HepG2 (cell line): ENCODE measurements around the gene GDF7. TPM values are rescaled to one million over a fixed set of nuclear protein-coding genes. Genes with fewer than 3 reads are reported as not detected.

Experiments used
- CEBPZ ChIP-seq: IDR thresholded peaks from 2 replicates; pipeline ENCODE4 v1.6.1; 2012; ENCODE audit warnings: low read length, improper control_type of control experiment
- FOXK2 ChIP-seq: fragments of 450-650 bp; IDR thresholded peaks from 2 replicates; pipeline ENCODE4 v1.6.1; 2016
- GTF2F1 ChIP-seq: fragments of 150-350 bp; IDR thresholded peaks from 2 replicates; pipeline ENCODE4 v1.6.1; 2014; ENCODE audit warnings: low read length
- MXD3 ChIP-seq: IDR thresholded peaks from 2 replicates; pipeline ENCODE4 v1.6.1; 2016; ENCODE audit warnings: mild to moderate bottlenecking, missing biosample characterization, missing genetic modification reagents
- NCOR1 ChIP-seq: fragments of 200-600 bp; sonication (generic); IDR thresholded peaks from 2 replicates; pipeline ENCODE4 v1.7.0; 2017; ENCODE audit warnings: antibody characterized with exemption, low read length, borderline replicate concordance
- PRDM15 ChIP-seq: sonication (generic); formaldehyde crosslinking; IDR thresholded peaks from 2 replicates; pipeline ENCODE4 v1.4.0; 2020; ENCODE audit warnings: missing genetic modification reagents
- RFX3 ChIP-seq: IDR thresholded peaks from 2 replicates; pipeline ENCODE4 v1.6.1; 2016; ENCODE audit warnings: missing biosample characterization, missing genetic modification reagents
- SAFB2 ChIP-seq: sonication (generic); formaldehyde crosslinking; IDR thresholded peaks from 2 replicates; pipeline ENCODE4 v1.5.1; 2020; ENCODE audit warnings: missing genetic modification reagents, low read depth, mild to moderate bottlenecking, borderline replicate concordance
- SRF ChIP-seq: IDR thresholded peaks from 2 replicates; pipeline ENCODE4 v1.6.1; 2011; ENCODE audit warnings: mild to moderate bottlenecking, low read depth, low read length, moderate library complexity
- TRAFD1 ChIP-seq: sonication (generic); formaldehyde crosslinking; IDR thresholded peaks from 2 replicates; pipeline ENCODE4 v1.5.1; 2020; ENCODE audit warnings: missing genetic modification reagents, mild to moderate bottlenecking, borderline replicate concordance
- ZBTB25 ChIP-seq: IDR thresholded peaks from 2 replicates; pipeline ENCODE4 v1.6.1; 2018; ENCODE audit warnings: missing genetic modification reagents
- ZC3H4 ChIP-seq: sonication (generic); formaldehyde crosslinking; IDR thresholded peaks from 2 replicates; pipeline ENCODE4 v1.4.0; 2020; ENCODE audit warnings: missing genetic modification reagents, borderline replicate concordance
- ZNF101 ChIP-seq: sonication (generic); formaldehyde crosslinking; IDR thresholded peaks from 2 replicates; pipeline ENCODE4 v1.4.0; 2020; ENCODE audit warnings: mild to moderate bottlenecking, low read depth, missing genetic modification reagents, borderline replicate concordance
- ZNF264 ChIP-seq: sonication (generic); formaldehyde crosslinking; IDR thresholded peaks from 2 replicates; pipeline ENCODE4 v1.4.0; 2020; ENCODE audit warnings: missing genetic modification reagents
- ZNF274 ChIP-seq: sonication (generic); formaldehyde crosslinking; IDR thresholded peaks from 2 replicates; pipeline ENCODE4 v1.5.1; 2020; ENCODE audit warnings: mild to moderate bottlenecking, missing genetic modification reagents
- ZNF563 ChIP-seq: sonication (generic); formaldehyde crosslinking; IDR thresholded peaks from 2 replicates; pipeline ENCODE4 v1.8.0; 2022; ENCODE audit warnings: mild to moderate bottlenecking, moderate library complexity, missing genetic modification reagents
- ZNF567 ChIP-seq: sonication (generic); formaldehyde crosslinking; IDR thresholded peaks from 2 replicates; pipeline ENCODE4 v1.8.1; 2023; ENCODE audit warnings: mild to moderate bottlenecking, missing genetic modification reagents, borderline replicate concordance
- ZNF816 ChIP-seq: sonication (generic); formaldehyde crosslinking; IDR thresholded peaks from 2 replicates; pipeline ENCODE4 v1.8.0; 2022; ENCODE audit warnings: missing genetic modification reagents, mild to moderate bottlenecking, borderline replicate concordance
- ZSCAN30 ChIP-seq: sonication (generic); formaldehyde crosslinking; IDR thresholded peaks from 2 replicates; pipeline ENCODE4 v1.5.0; 2020; ENCODE audit warnings: mild to moderate bottlenecking, missing genetic modification reagents
- polyA plus RNA-seq, 8 experiments: library from polyadenylated mRNA; depleted of rRNA in 3 of 8; stranded (reverse) in 7 of 8; unstranded in 1 of 8; fragments of >200 nt; fragmentation: Illumina TruSeq in 4 of 8; extraction: Trizol in 4 of 8; gene quantifications; 2 replicates each; pipeline versions ENCODE4 v1.2.1 to v1.2.3, GENCODE V29; 2011 to 2016; ENCODE audit warnings: low read depth in 4 of 8, missing spikeins in 1 of 8, mixed read lengths in 1 of 8; ENCODE audit not compliant: insufficient read depth in 1 of 8
- total RNA-seq, 5 experiments: library from RNA; depleted of rRNA; stranded (reverse); fragments of >200 nt; fragmentation: Illumina TruSeq; extraction: Trizol; gene quantifications; 2 replicates each; pipeline ENCODE4 v1.2.3, GENCODE V29; 2016; ENCODE audit warnings: low read depth in 1 of 5

The GDF7 gene
- total and polyA plus RNA-seq, 2 of the 13 experiments (the other 11 are each of a cell fraction or from before 2014, with no cell fraction given): 1.6 to 15.0 TPM

- TF ChIP-seq CEBPZ (no peak), ZNF816 (CRISPR knock-in tag) (no peak), RFX3 (no peak), ZNF563 (CRISPR knock-in tag) (peak; percentile 59; the same call in 1 of the 2 replicates), ZNF567 (CRISPR knock-in tag) (no peak), ZNF264 (CRISPR knock-in tag) (no peak), ZSCAN30 (no peak), FOXK2 (no peak), MXD3 (CRISPR knock-in tag) (0 out of 2 replicates have a peak, but pooled peaks have one; percentile 37), SRF (no peak), ZC3H4 (CRISPR knock-in tag) (no peak), PRDM15 (no peak), ZBTB25 (CRISPR knock-in tag) (peak; percentile 58; the same call in 1 of the 2 replicates), ZNF274 (CRISPR knock-in tag) (peak; percentile 89), SAFB2 (CRISPR knock-in tag) (no peak), ZNF101 (CRISPR knock-in tag) (0 out of 2 replicates have a peak, but pooled peaks have one; percentile 52), TRAFD1 (CRISPR knock-in tag) (no peak), NCOR1 (no peak), GTF2F1 (no peak)
These were observed 822 bp downstream of the GDF7 start (continued) for GRCh38 chr2:20667531-20668401.
